ENCODE measurements around the gene CT45A7. TPM values are rescaled to one million over a fixed set of nuclear protein-coding genes. Genes with fewer than 3 reads are reported as not detected.
"Not testable (repeated sequence)": the region's sequence is repeated elsewhere in the genome, so short reads cannot be mapped to it uniquely, and the experiment has no call there.

The CT45A7 gene
- polyA plus RNA-seq, 1 donor (not counting 4 experiments of a cell fraction or from before 2014, with no cell fraction given), result not detected

GRCh38 chrX:135802687-135803086 is 34.4 kb downstream of the CT45A7 start, which contains the start of gene CT45A6:
CT45A6 (minus strand) TSS chrX:135802787; CDS start chrX:135798993, 3,794 bp downstream.
- dilution Hi-C loops (cut with MboI; ENCODE audit: extremely low pct_ligation_motif_present, low sequenced_read_pairs), result not testable (repeated sequence)

DNA sequence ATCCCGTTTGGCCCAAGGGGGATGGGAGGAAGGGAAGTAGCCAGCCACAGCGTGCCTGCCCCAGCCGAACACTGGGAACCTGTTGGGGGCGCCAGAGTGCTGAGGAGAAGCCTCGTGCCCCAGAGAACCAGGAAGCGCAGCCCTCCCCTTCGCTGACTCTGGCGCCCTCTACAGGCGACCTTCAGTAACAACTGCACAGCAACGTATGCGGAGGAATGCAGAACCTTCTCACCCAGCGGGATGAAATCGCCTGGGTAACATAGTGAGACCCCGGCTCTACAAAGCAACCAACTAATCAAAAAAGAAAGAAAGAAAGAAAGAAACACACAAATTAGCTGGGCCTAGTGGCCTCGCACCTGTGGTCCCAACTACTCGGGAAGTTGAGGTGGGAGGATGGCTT is 51.7 kb downstream of the CT45A7 start, which contains the start of gene CT45A5:
Gene CT45A5, minus strand, starts transcription at position 101 of the 400 bp plus-strand sequence. CDS start 3,774 bp downstream, outside the sequence.
- H3K79me2 ChIP-seq (ENCODE audit: control insufficient read depth, insufficient read depth, low read length); H2AFZ ChIP-seq (ENCODE audit: control insufficient read depth, low read length); H3K36me3 ChIP-seq (ENCODE audit: control insufficient read depth in 2 of 2, extremely low read depth in 1 of 2, insufficient read depth in 2 of 2, low read length in 2 of 2); H3K4me1 ChIP-seq (ENCODE audit: control insufficient read depth, extremely low read depth, insufficient read depth, low read length); H3K9ac ChIP-seq (ENCODE audit: control insufficient read depth, extremely low read depth, insufficient read depth, low read length); H3K27me3 ChIP-seq (ENCODE audit: control insufficient read depth, extremely low read depth, insufficient read depth, low read length); H4K20me1 ChIP-seq (ENCODE audit: control insufficient read depth, extremely low read depth, insufficient read depth, low read length); H3K4me3 ChIP-seq (ENCODE audit: control insufficient read depth in 2 of 3, extremely low read depth in 1 of 3, insufficient read depth in 2 of 3, low read depth in 1 of 3, low read length in 3 of 3); H3K9me1 ChIP-seq (ENCODE audit: control insufficient read depth, extremely low read depth, insufficient read depth, low read length); H3K27ac ChIP-seq (ENCODE audit: control insufficient read depth, insufficient read depth, low read length); dilution Hi-C loops (cut with MboI; ENCODE audit: extremely low pct_ligation_motif_present, low sequenced_read_pairs); H3K4me2 ChIP-seq (ENCODE audit: control insufficient read depth, extremely low read depth, insufficient read depth, low read depth, low read length); H3K9me3 ChIP-seq (ENCODE audit: control insufficient read depth, low read depth, low read length); DNase-seq (ENCODE audit: low read depth, low spot score); FAIRE-seq: not testable (repeated sequence)

More at GRCh38 chrX:135802687-135803086, 34.4 kb downstream of the CT45A7 start, which contains the start of gene CT45A6:
- not testable (repeated sequence) for H3K27ac ChIP-seq (ENCODE audit: control insufficient read depth, insufficient read depth, low read length); H3K4me3 ChIP-seq (ENCODE audit: control insufficient read depth in 2 of 3, extremely low read depth in 1 of 3, insufficient read depth in 2 of 3, low read depth in 1 of 3, low read length in 3 of 3); H4K20me1 ChIP-seq (ENCODE audit: control insufficient read depth, extremely low read depth, insufficient read depth, low read length); H3K36me3 ChIP-seq (ENCODE audit: control insufficient read depth in 2 of 2, extremely low read depth in 1 of 2, insufficient read depth in 2 of 2, low read length in 2 of 2); H3K79me2 ChIP-seq (ENCODE audit: control insufficient read depth, insufficient read depth, low read length); DNase-seq (ENCODE audit: low read depth, low spot score); H3K4me2 ChIP-seq (ENCODE audit: control insufficient read depth, extremely low read depth, insufficient read depth, low read depth, low read length); H3K9ac ChIP-seq (ENCODE audit: control insufficient read depth, extremely low read depth, insufficient read depth, low read length); H3K9me1 ChIP-seq (ENCODE audit: control insufficient read depth, extremely low read depth, insufficient read depth, low read length); FAIRE-seq; H3K27me3 ChIP-seq (ENCODE audit: control insufficient read depth, extremely low read depth, insufficient read depth, low read length); H2AFZ ChIP-seq (ENCODE audit: control insufficient read depth, low read length); H3K4me1 ChIP-seq (ENCODE audit: control insufficient read depth, extremely low read depth, insufficient read depth, low read length); H3K9me3 ChIP-seq (ENCODE audit: control insufficient read depth, low read depth, low read length)

Other genes starting within 250 kb of the CT45A7 start
- not detected in 3 replicates for gene CT45A1, start 123.6 kb downstream of the CT45A7 start, polyA plus RNA-seq
- not detected in 3 replicates for gene CT45A3, start 69.1 kb downstream of the CT45A7 start, polyA plus RNA-seq
- not detected in 3 replicates for gene CT45A5, start 51.8 kb downstream of the CT45A7 start, polyA plus RNA-seq
- not detected in 3 replicates for gene CT45A6, start 34.5 kb downstream of the CT45A7 start, polyA plus RNA-seq
- not detected in 3 replicates for gene CT45A2, start 17.3 kb downstream of the CT45A7 start, polyA plus RNA-seq
- gene CT45A8, start 17.3 kb upstream of the CT45A7 start, polyA plus RNA-seq, result not detected in 3 replicates
- gene CT45A9, start 34.5 kb upstream of the CT45A7 start, polyA plus RNA-seq, result not detected in 3 replicates
- gene CT45A10, start 56.2 kb upstream of the CT45A7 start, polyA plus RNA-seq, result not detected in 3 replicates
- not detected in 3 replicates for gene SAGE1, start 56.4 kb upstream of the CT45A7 start, polyA plus RNA-seq
- gene MMGT1, start 136.7 kb upstream of the CT45A7 start, polyA plus RNA-seq, result 10.4 to 19.8 TPM (median 14.8 TPM) in 3 replicates
- 11.0 to 17.4 TPM (median 14.0 TPM) in 3 replicates for gene SLC9A6, start 148.2 kb upstream of the CT45A7 start, polyA plus RNA-seq